GM12872 (cell line): ENCODE measurements around the gene STAMBP.

Source experiments
- TF ChIP-seq, protein P1 (sequence below): IDR thresholded peaks from 3 replicates; pipeline ENCODE4 v1.5.1; 2011; ENCODE audit warnings: low read depth, mild to moderate bottlenecking, low read length, moderate library complexity; ENCODE audit not compliant: insufficient read depth

The STAMBP gene

GRCh38 chr2:73921581-73921980 is 92.8 kb downstream of the STAMBP start:
- TF ChIP-seq, protein P1, sequence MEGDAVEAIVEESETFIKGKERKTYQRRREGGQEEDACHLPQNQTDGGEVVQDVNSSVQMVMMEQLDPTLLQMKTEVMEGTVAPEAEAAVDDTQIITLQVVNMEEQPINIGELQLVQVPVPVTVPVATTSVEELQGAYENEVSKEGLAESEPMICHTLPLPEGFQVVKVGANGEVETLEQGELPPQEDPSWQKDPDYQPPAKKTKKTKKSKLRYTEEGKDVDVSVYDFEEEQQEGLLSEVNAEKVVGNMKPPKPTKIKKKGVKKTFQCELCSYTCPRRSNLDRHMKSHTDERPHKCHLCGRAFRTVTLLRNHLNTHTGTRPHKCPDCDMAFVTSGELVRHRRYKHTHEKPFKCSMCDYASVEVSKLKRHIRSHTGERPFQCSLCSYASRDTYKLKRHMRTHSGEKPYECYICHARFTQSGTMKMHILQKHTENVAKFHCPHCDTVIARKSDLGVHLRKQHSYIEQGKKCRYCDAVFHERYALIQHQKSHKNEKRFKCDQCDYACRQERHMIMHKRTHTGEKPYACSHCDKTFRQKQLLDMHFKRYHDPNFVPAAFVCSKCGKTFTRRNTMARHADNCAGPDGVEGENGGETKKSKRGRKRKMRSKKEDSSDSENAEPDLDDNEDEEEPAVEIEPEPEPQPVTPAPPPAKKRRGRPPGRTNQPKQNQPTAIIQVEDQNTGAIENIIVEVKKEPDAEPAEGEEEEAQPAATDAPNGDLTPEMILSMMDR = no peak

DNA sequence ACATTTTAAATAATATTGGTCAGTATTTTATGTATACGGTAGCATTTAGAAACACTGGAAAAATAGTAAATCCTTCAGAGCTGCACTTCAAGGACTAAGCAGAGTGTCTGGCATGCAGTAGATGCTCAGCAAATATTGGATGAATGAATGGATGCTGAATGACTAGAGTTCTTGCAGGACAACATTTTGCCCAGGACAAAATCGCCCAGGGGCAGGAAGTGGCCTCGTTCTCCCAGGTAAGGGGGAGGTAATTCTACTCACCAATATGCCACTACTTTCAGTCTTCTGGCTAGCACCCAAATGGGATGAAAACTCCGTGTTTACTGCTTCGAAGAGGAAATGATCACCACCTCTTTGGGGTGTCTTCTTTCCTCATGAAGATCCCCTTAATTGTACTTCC is 93.9 kb downstream of the STAMBP start:
- TF ChIP-seq, protein P1 = no peak
